Activated naive CD8-positive, alpha-beta T cell treated with anti-CD3 and anti-CD28 coated beads, Interleukin-2, amount 10 ng/mL, durations not matched to agents 7 days and 5 days (primary cell): ENCODE measurements around the gene FUT8. TPM values are rescaled to one million over a fixed set of nuclear protein-coding genes. Genes with fewer than 3 reads are reported as not detected.
"Not testable (repeated sequence)": the region's sequence is repeated elsewhere in the genome, so short reads cannot be mapped to it uniquely, and the experiment has no call there.

Experiments used
- ATAC-seq: fragments of 150-1000 bp; cut with Tn5 transposase; one replicate; pipeline ENCODE4 v1.10.0; 2021; ENCODE audit warnings: low read depth, moderate library complexity
- POLR2A ChIA-PET: fragments of 350-600 bp; sonication (Branson Sonifier 250); formaldehyde crosslinking; loops from one replicate; lab custom pipeline; 2021; ENCODE audit warnings: antibody characterized with exemption; lab: Charles Lee
- DNase-seq: peaks from one replicate; pipeline ENCODE4 v3.0.0; 2021
- H3K27ac Mint-ChIP-seq: one replicate; pipeline ENCODE4 v1.8.0; 2022; ENCODE audit warnings: mild to moderate bottlenecking, mixed read lengths
- H3K27me3 Mint-ChIP-seq: one replicate; pipeline ENCODE4 v1.8.0; 2022; ENCODE audit warnings: mild to moderate bottlenecking, moderate library complexity, mixed read lengths
- H3K36me3 Mint-ChIP-seq: one replicate; pipeline ENCODE4 v1.8.0; 2021; ENCODE audit warnings: mild to moderate bottlenecking, mixed read lengths
- H3K4me1 Mint-ChIP-seq: one replicate; pipeline ENCODE4 v1.8.0; 2021; ENCODE audit warnings: mixed read lengths
- H3K4me3 Mint-ChIP-seq: one replicate; pipeline ENCODE4 v1.8.0; 2022; ENCODE audit warnings: mild to moderate bottlenecking, moderate library complexity, mixed read lengths
- H3K9me3 Mint-ChIP-seq: one replicate; pipeline ENCODE4 v1.8.0; 2021; ENCODE audit warnings: mixed read lengths
- total RNA-seq, 2 experiments: library from RNA; stranded (reverse); gene quantifications; one replicate each; pipeline ENCODE4 v1.2.3, GENCODE V29; 2021

The FUT8 gene
- total RNA-seq, 2 experiments from 2014 or later: 82.7 to 86.4 TPM

GRCh38 chr14:65633666-65634065 is 221.1 kb downstream of the FUT8 start:
- H3K9me3 Mint-ChIP-seq, ATAC-seq, H3K4me3 Mint-ChIP-seq, H3K27me3 Mint-ChIP-seq, POLR2A ChIA-PET, DNase-seq, H3K27ac Mint-ChIP-seq: not testable (repeated sequence)
- peaks cover 33% of the 10 kb centered on the region for H3K36me3 Mint-ChIP-seq
- peaks cover 27% of the 10 kb centered on the region for H3K4me1 Mint-ChIP-seq

GRCh38 chr14:65637780-65638179 is 225.2 kb downstream of the FUT8 start:
- Mint-ChIP-seq H3K27me3 (no peaks in the 10 kb centered on the region), H3K27ac (peak overlapping the region; percentile 78), H3K36me3 (peaks cover 62% of the 10 kb centered on the region), H3K4me3 (peak overlapping the region; percentile 62), H3K9me3 (peaks cover 1% of the 10 kb centered on the region), H3K4me1 (peaks cover 33% of the 10 kb centered on the region)
- ATAC-seq: peak; percentile 86
- peak; percentile 33 for DNase-seq
- POLR2A ChIA-PET: interaction anchor here (1.0 kb wide), 1 partner anchor 224 kb away, joined by 3 read pairs; no protein-coding TSS in a partner anchor

- peak overlapping the region; percentile 54 for H3K27ac Mint-ChIP-seq
- H3K4me1 Mint-ChIP-seq: peaks cover 33% of the 10 kb centered on the region
- no peak overlapping the region for H3K4me3 Mint-ChIP-seq
- H3K9me3 Mint-ChIP-seq: peaks cover 1% of the 10 kb centered on the region
- DNase-seq (no peak), ATAC-seq (no peak)
- peaks cover 64% of the 10 kb centered on the region for H3K36me3 Mint-ChIP-seq
- POLR2A ChIA-PET: no interaction called here
- no peaks in the 10 kb centered on the region for H3K27me3 Mint-ChIP-seq
Measured at GRCh38 chr14:65639216-65639615, 226.7 kb downstream of the FUT8 start.

- ATAC-seq (no peak), DNase-seq (no peak)
- POLR2A ChIA-PET: no interaction called here
- H3K27me3 Mint-ChIP-seq: no peaks in the 10 kb centered on the region
- H3K36me3 Mint-ChIP-seq: peaks cover 49% of the 10 kb centered on the region
- no peak overlapping the region for H3K4me3 Mint-ChIP-seq
- H3K9me3 Mint-ChIP-seq: peaks cover 14% of the 10 kb centered on the region
- H3K27ac Mint-ChIP-seq: no peak overlapping the region
- no peaks in the 10 kb centered on the region for H3K4me1 Mint-ChIP-seq
Measured at GRCh38 chr14:65650826-65651225, 238.3 kb downstream of the FUT8 start.

- H3K36me3 Mint-ChIP-seq: peaks cover 46% of the 10 kb centered on the region
- POLR2A ChIA-PET: no interaction called here
- H3K9me3 Mint-ChIP-seq: peaks cover 17% of the 10 kb centered on the region
- H3K4me1 Mint-ChIP-seq: no peaks in the 10 kb centered on the region
- ATAC-seq (no peak), DNase-seq (no peak)
- H3K27ac Mint-ChIP-seq: no peak overlapping the region
- H3K4me3 Mint-ChIP-seq: no peak overlapping the region
- no peaks in the 10 kb centered on the region for H3K27me3 Mint-ChIP-seq
Measured at GRCh38 chr14:65656554-65656953, 244.0 kb downstream of the FUT8 start.

- POLR2A ChIA-PET: no interaction called here
- no peaks in the 10 kb centered on the region for H3K27me3 Mint-ChIP-seq
- DNase-seq (no peak), ATAC-seq (no peak)
- H3K4me1 Mint-ChIP-seq: peaks cover 2% of the 10 kb centered on the region
- no peak overlapping the region for H3K4me3 Mint-ChIP-seq
- H3K9me3 Mint-ChIP-seq: peaks cover 10% of the 10 kb centered on the region
- H3K27ac Mint-ChIP-seq: no peak overlapping the region
- H3K36me3 Mint-ChIP-seq: peaks cover 34% of the 10 kb centered on the region
Measured at GRCh38 chr14:65658202-65658601, 245.7 kb downstream of the FUT8 start.

GRCh38 chr14:65661865-65662264 is 249.3 kb downstream of the FUT8 start:
- Mint-ChIP-seq H3K9me3 (peaks cover 2% of the 10 kb centered on the region), H3K36me3 (peaks cover 24% of the 10 kb centered on the region), H3K4me1 (peaks cover 2% of the 10 kb centered on the region), H3K27me3 (no peaks in the 10 kb centered on the region), H3K27ac (no peak overlapping the region), H3K4me3 (no peak overlapping the region)
- POLR2A ChIA-PET: no interaction called here
- DNase-seq (no peak), ATAC-seq (no peak)

GRCh38 chr14:65664436-65664835 is 251.9 kb downstream of the FUT8 start:
- POLR2A ChIA-PET: interaction anchor here (0.6 kb wide), 1 partner anchor 12 kb away, joined by 3 read pairs; no protein-coding TSS in a partner anchor
- peaks cover 2% of the 10 kb centered on the region for H3K9me3 Mint-ChIP-seq
- no peak overlapping the region for H3K4me3 Mint-ChIP-seq
- peaks cover 20% of the 10 kb centered on the region for H3K36me3 Mint-ChIP-seq
- ATAC-seq: no peak
- no peak for DNase-seq
- peaks cover 2% of the 10 kb centered on the region for H3K4me1 Mint-ChIP-seq
- no peak overlapping the region for H3K27ac Mint-ChIP-seq
- H3K27me3 Mint-ChIP-seq: no peaks in the 10 kb centered on the region

- Mint-ChIP-seq H3K27ac (no peak overlapping the region), H3K36me3 (peaks cover 40% of the 10 kb centered on the region), H3K4me3 (no peak overlapping the region), H3K4me1 (no peaks in the 10 kb centered on the region), H3K9me3 (no peaks in the 10 kb centered on the region), H3K27me3 (no peaks in the 10 kb centered on the region)
- no peak for ATAC-seq
- DNase-seq: no peak
- POLR2A ChIA-PET: interaction anchor here (0.7 kb wide), 1 partner anchor 12 kb away, joined by 3 read pairs; no protein-coding TSS in a partner anchor
Measured at GRCh38 chr14:65676361-65677014, 264.0 kb downstream of the FUT8 start.

GRCh38 chr14:65685572-65685971 is 273.0 kb downstream of the FUT8 start:
- peaks cover 52% of the 10 kb centered on the region for H3K36me3 Mint-ChIP-seq
- no peak overlapping the region for H3K27ac Mint-ChIP-seq
- POLR2A ChIA-PET: no interaction called here
- peaks cover 3% of the 10 kb centered on the region for H3K4me1 Mint-ChIP-seq
- H3K27me3 Mint-ChIP-seq: no peaks in the 10 kb centered on the region
- H3K9me3 Mint-ChIP-seq: peaks cover 11% of the 10 kb centered on the region
- no peak for ATAC-seq
- H3K4me3 Mint-ChIP-seq: no peak overlapping the region
- no peak for DNase-seq

GRCh38 chr14:65686761-65687160 is 274.2 kb downstream of the FUT8 start:
- H3K36me3 Mint-ChIP-seq: peaks cover 51% of the 10 kb centered on the region

GRCh38 chr14:65689070-65689469 is 276.5 kb downstream of the FUT8 start:
- Mint-ChIP-seq H3K9me3 (peaks cover 18% of the 10 kb centered on the region), H3K4me3 (no peak overlapping the region), H3K4me1 (peaks cover 3% of the 10 kb centered on the region), H3K27ac (no peak overlapping the region), H3K27me3 (no peaks in the 10 kb centered on the region), H3K36me3 (peaks cover 56% of the 10 kb centered on the region)
- POLR2A ChIA-PET: no interaction called here
- DNase-seq (no peak), ATAC-seq (no peak)

More at GRCh38 chr14:65686761-65687160, 274.2 kb downstream of the FUT8 start:
- no peak for ATAC-seq
- POLR2A ChIA-PET: no interaction called here
- Mint-ChIP-seq H3K4me1 (peaks cover 3% of the 10 kb centered on the region), H3K9me3 (peaks cover 16% of the 10 kb centered on the region), H3K27me3 (no peaks in the 10 kb centered on the region), H3K27ac (no peak overlapping the region), H3K4me3 (no peak overlapping the region)
- DNase-seq: no peak

GRCh38 chr14:65692566-65692965 is 280.0 kb downstream of the FUT8 start:
- POLR2A ChIA-PET, H3K4me1 Mint-ChIP-seq, H3K27ac Mint-ChIP-seq, ATAC-seq, DNase-seq, H3K4me3 Mint-ChIP-seq, H3K27me3 Mint-ChIP-seq: not testable (repeated sequence)
- Mint-ChIP-seq H3K9me3 (peaks cover 16% of the 10 kb centered on the region), H3K36me3 (peaks cover 54% of the 10 kb centered on the region)

GRCh38 chr14:65696801-65697200 is 284.3 kb downstream of the FUT8 start:
- H3K4me1 Mint-ChIP-seq: no peaks in the 10 kb centered on the region
- H3K4me3 Mint-ChIP-seq: no peak overlapping the region
- ATAC-seq (no peak), DNase-seq (no peak)
- H3K27ac Mint-ChIP-seq: no peak overlapping the region
- H3K36me3 Mint-ChIP-seq: peaks cover 31% of the 10 kb centered on the region
- H3K9me3 Mint-ChIP-seq: peaks cover 2% of the 10 kb centered on the region
- H3K27me3 Mint-ChIP-seq: no peaks in the 10 kb centered on the region
- POLR2A ChIA-PET: no interaction called here
